WTC11 (cell line): ENCODE data around the gene SYPL2. TPM values are rescaled to one million over a fixed set of nuclear protein-coding genes. Genes with fewer than 3 reads are reported as not detected.

Source experiments
- ATAC-seq: fragments of 200-7000 bp; cut with Tn5 transposase; 2 replicates; pipeline ENCODE4 v1.10.0; 2021; ENCODE audit warnings: mild to moderate bottlenecking, moderate library complexity
- CTCF ChIA-PET: fragments of 300-600 bp; sonication (Branson Sonifier 250); formaldehyde crosslinking; loops from one replicate; lab custom pipeline; 2021; ENCODE audit warnings: antibody characterized with exemption; lab: Charles Lee
- POLR2A ChIA-PET: fragments of 350-600 bp; sonication (Branson Sonifier 250); formaldehyde crosslinking; loops from one replicate; lab custom pipeline; 2021; ENCODE audit warnings: antibody characterized with exemption; lab: Charles Lee
- DNase-seq: peaks from one replicate; pipeline ENCODE4 v3.0.0; 2021; ENCODE audit warnings: low spot score
- H3K27ac Mint-ChIP-seq: 2 replicates; pipeline ENCODE4 v1.8.0; 2021; ENCODE audit warnings: mixed read lengths
- H3K27me3 Mint-ChIP-seq: 2 replicates; pipeline ENCODE4 v1.8.0; 2021; ENCODE audit warnings: low read depth, mild to moderate bottlenecking, moderate library complexity, mixed read lengths
- H3K36me3 Mint-ChIP-seq: 2 replicates; pipeline ENCODE4 v1.8.0; 2021; ENCODE audit warnings: mixed read lengths
- H3K4me1 Mint-ChIP-seq: 2 replicates; pipeline ENCODE4 v1.8.0; 2022; ENCODE audit warnings: mixed read lengths
- H3K4me3 Mint-ChIP-seq: 2 replicates; pipeline ENCODE4 v1.8.0; 2021; ENCODE audit warnings: mild to moderate bottlenecking, moderate library complexity, mixed read lengths
- H3K9me3 Mint-ChIP-seq: 2 replicates; pipeline ENCODE4 v1.8.0; 2021; ENCODE audit warnings: mixed read lengths
- AR ChIP-seq: fragments of 250-450 bp; sonication (Bioruptor Pico); IDR thresholded peaks from 2 replicates; pipeline ENCODE4 v1.9.0; 2021; ENCODE audit warnings: mild to moderate bottlenecking
- ATF6 ChIP-seq: sonication (generic); formaldehyde crosslinking; IDR thresholded peaks from 2 replicates; pipeline ENCODE4 v1.8.1; 2023; ENCODE audit warnings: mild to moderate bottlenecking, missing genetic modification reagents
- CREB1 ChIP-seq: sonication (generic); formaldehyde crosslinking; IDR thresholded peaks from 2 replicates; pipeline ENCODE4 v1.8.0; 2023; ENCODE audit warnings: mild to moderate bottlenecking, missing genetic modification reagents
- CTCF ChIP-seq: fragments of 200-600 bp; IDR thresholded peaks from 2 replicates; pipeline ENCODE4 v1.8.0; 2022; ENCODE audit warnings: antibody characterized with exemption
- FOXK1 ChIP-seq: sonication (generic); formaldehyde crosslinking; IDR thresholded peaks from 2 replicates; pipeline ENCODE4 v1.8.0; 2022; ENCODE audit warnings: mild to moderate bottlenecking, moderate library complexity, missing genetic modification reagents
- FOXP4 ChIP-seq: sonication (generic); formaldehyde crosslinking; IDR thresholded peaks from 2 replicates; pipeline ENCODE4 v1.8.0; 2022; ENCODE audit warnings: mild to moderate bottlenecking, missing genetic modification reagents
- GABPB1 ChIP-seq: sonication (generic); formaldehyde crosslinking; IDR thresholded peaks from 2 replicates; pipeline ENCODE4 v1.8.1; 2023; ENCODE audit warnings: mild to moderate bottlenecking, missing genetic modification reagents
- GTF2I ChIP-seq: fragments of 250-450 bp; sonication (Bioruptor Pico); conservative IDR thresholded peaks from 2 replicates; pipeline ENCODE4 v1.4.0; 2021; ENCODE audit warnings: mild to moderate bottlenecking
- HMGA2 ChIP-seq: fragments of 250-450 bp; sonication (Bioruptor Pico); IDR thresholded peaks from 2 replicates; pipeline ENCODE4 v1.4.0; 2021; ENCODE audit warnings: mild to moderate bottlenecking, moderate library complexity
- JAZF1 ChIP-seq: fragments of 250-450 bp; sonication (Bioruptor Pico); IDR thresholded peaks from 2 replicates; pipeline ENCODE4 v1.9.0; 2021; ENCODE audit warnings: moderate library complexity, mild to moderate bottlenecking, inconsistent platforms
- NFYB ChIP-seq: sonication (generic); formaldehyde crosslinking; conservative IDR thresholded peaks from 2 replicates; pipeline ENCODE4 v1.8.0; 2022; ENCODE audit warnings: low read depth, missing genetic modification reagents
- NR3C1 ChIP-seq: sonication (generic); formaldehyde crosslinking; conservative IDR thresholded peaks from 2 replicates; pipeline ENCODE4 v1.8.1; 2023; ENCODE audit warnings: low read depth, mild to moderate bottlenecking, missing genetic modification reagents
- OVOL2 ChIP-seq: fragments of 250-450 bp; sonication (Bioruptor Pico); IDR thresholded peaks from 2 replicates; pipeline ENCODE4 v1.9.0; 2021; ENCODE audit warnings: mild to moderate bottlenecking, borderline replicate concordance
- SMAD4 ChIP-seq: sonication (generic); formaldehyde crosslinking; IDR thresholded peaks from 2 replicates; pipeline ENCODE4 v1.8.0; 2022; ENCODE audit warnings: mild to moderate bottlenecking, missing genetic modification reagents
- SOX15 ChIP-seq: fragments of 250-450 bp; sonication (Bioruptor Pico); IDR thresholded peaks from 2 replicates; pipeline ENCODE4 v1.9.0; 2021; ENCODE audit warnings: mild to moderate bottlenecking
- USF2 ChIP-seq: sonication (generic); formaldehyde crosslinking; IDR thresholded peaks from 2 replicates; pipeline ENCODE4 v1.8.1; 2023; ENCODE audit warnings: mild to moderate bottlenecking, missing genetic modification reagents, moderate library complexity
- ZBTB21 ChIP-seq: sonication (generic); formaldehyde crosslinking; IDR thresholded peaks from 2 replicates; pipeline ENCODE4 v1.8.1; 2023; ENCODE audit warnings: mild to moderate bottlenecking, missing genetic modification reagents, borderline replicate concordance
- ZNF232 ChIP-seq: sonication (generic); formaldehyde crosslinking; IDR thresholded peaks from 2 replicates; pipeline ENCODE4 v1.8.0; 2022; ENCODE audit warnings: mild to moderate bottlenecking, missing genetic modification reagents
- ZNF396 ChIP-seq: fragments of 250-450 bp; sonication (Bioruptor Pico); IDR thresholded peaks from 2 replicates; pipeline ENCODE4 v1.8.0; 2021; ENCODE audit warnings: mild to moderate bottlenecking, moderate library complexity, borderline replicate concordance
- ZNF532 ChIP-seq: fragments of 250-450 bp; sonication (Bioruptor Pico); IDR thresholded peaks from 2 replicates; pipeline ENCODE4 v1.9.0; 2021; ENCODE audit warnings: mild to moderate bottlenecking, borderline replicate concordance
- total RNA-seq: library from RNA; stranded (reverse); gene quantifications from 3 replicates; pipeline ENCODE4 v1.2.3, GENCODE V29; 2021

SYPL2 gene
- total RNA-seq, 1 experiment from 2014 or later, result 3.7 TPM

- ATAC-seq (no peak), DNase-seq (no peak)
- Mint-ChIP-seq H3K27me3 (peaks cover 8% of the 10 kb centered on the region), H3K4me1 (peaks cover 10% of the 10 kb centered on the region), H3K36me3 (no peaks in the 10 kb centered on the region), H3K27ac (no peak overlapping the region), H3K9me3 (peaks cover 7% of the 10 kb centered on the region)
- ChIA-PET POLR2A (no interaction called here), CTCF (interaction anchor here (1.4 to 16.4 kb wide), 2 partner anchors 33 to 103 kb away, joined by 3 to 740 read pairs; partner anchors contain the start of gene CYB561D1)
- TF ChIP-seq SMAD4 (no peak), ZNF396 (CRISPR knock-in tag) (no peak), OVOL2 (CRISPR knock-in tag) (no peak), ATF6 (CRISPR knock-in tag) (no peak), ZNF232 (CRISPR knock-in tag) (no peak), CTCF (no peak), CREB1 (CRISPR knock-in tag) (no peak), GTF2I (CRISPR knock-in tag) (no peak), USF2 (CRISPR knock-in tag) (no peak), NR3C1 (CRISPR knock-in tag) (no peak)
- TF ChIP-seq, all 79 proteins: peak for 0
- H3K4me3 Mint-ChIP-seq, result no peak overlapping the region
These were observed 61.7 kb downstream of the SYPL2 start for GRCh38 chr1:109527846-109528695.

GRCh38 chr1:109528712-109529111 lies 62.4 kb downstream of the SYPL2 start:
- no peak for DNase-seq
- no peak for ATAC-seq
- CTCF ChIA-PET, result interaction anchor here (2.5 to 16.4 kb wide), 3 partner anchors 21 to 45 kb away, joined by 12 to 740 read pairs (median 128); partner anchors contain the start of genes AMIGO1, ATXN7L2 and CYB561D1
- TF ChIP-seq ZNF532 (CRISPR knock-in tag), result no peak
- no peak for TF ChIP-seq JAZF1
- TF ChIP-seq FOXP4, result no peak
- no peak for TF ChIP-seq FOXK1 (CRISPR knock-in tag)
- TF ChIP-seq ZBTB21, result no peak
- TF ChIP-seq AR (CRISPR knock-in tag), result no peak
- TF ChIP-seq NFYB (CRISPR knock-in tag), result no peak
- TF ChIP-seq GABPB1 (CRISPR knock-in tag), result no peak
- no peak for TF ChIP-seq SOX15 (CRISPR knock-in tag)
- no peak for TF ChIP-seq HMGA2 (CRISPR knock-in tag)

More at GRCh38 chr1:109528712-109529111, 62.4 kb downstream of the SYPL2 start:
- no peak overlapping the region for H3K27ac Mint-ChIP-seq
- peaks cover 10% of the 10 kb centered on the region for H3K4me1 Mint-ChIP-seq
- H3K4me3 Mint-ChIP-seq, result no peak overlapping the region
- H3K9me3 Mint-ChIP-seq, result peaks cover 6% of the 10 kb centered on the region
- H3K27me3 Mint-ChIP-seq, result peaks cover 8% of the 10 kb centered on the region
- POLR2A ChIA-PET, result no interaction called here
- no peaks in the 10 kb centered on the region for H3K36me3 Mint-ChIP-seq
